Caco-2 (cell line): ENCODE results near the gene URGCP. TPM values are rescaled to one million over a fixed set of nuclear protein-coding genes. Genes with fewer than 3 reads are reported as not detected.

Source experiments
- BruUV-seq: library from RNA; stranded (reverse); fragments of 400-500 nt; replicated peaks from 2 replicates; lab custom pipeline; 2021; lab: Mats Ljungman, UMichigan
- CTCF ChIA-PET: fragments of 300-600 bp; sonication (Branson Sonifier 250); formaldehyde crosslinking; loops from one replicate; lab custom pipeline; 2022; ENCODE audit warnings: antibody characterized with exemption; lab: Charles Lee
- POLR2A ChIA-PET: fragments of 300-600 bp; sonication (Branson Sonifier 250); formaldehyde crosslinking; loops from one replicate; lab custom pipeline; 2022; ENCODE audit warnings: antibody characterized with exemption; lab: Charles Lee
- DNase-seq, 2 experiments: peaks; one replicate each; pipeline versions ENCODE4 v3.0.0 to v3.0.0-alpha.2; 2020 to 2022
- H3K27me3 ChIP-seq: replicated peaks from 2 replicates; pipeline ENCODE4 v1.6.0; 2011; ENCODE audit warnings: low read length; ENCODE audit not compliant: control insufficient read depth, insufficient read depth
- H3K36me3 ChIP-seq: 2 replicates; pipeline ENCODE4 v1.5.1; 2011; ENCODE audit warnings: low read length; ENCODE audit not compliant: control insufficient read depth, insufficient read depth
- H3K4me1 ChIP-seq: fragments of 250-450 bp; sonication (Bioruptor Pico); 2 replicates; pipeline ENCODE4 v1.5.1; 2020; ENCODE audit warnings: mild to moderate bottlenecking
- H3K4me3 ChIP-seq: 2 replicates; pipeline ENCODE4 v1.5.1; 2011; ENCODE audit warnings: low read depth, mild to moderate bottlenecking, control low read depth, low read length
- H3K9me3 ChIP-seq: fragments of 250-450 bp; sonication (Bioruptor Pico); 2 replicates; pipeline ENCODE4 v1.5.1; 2020; ENCODE audit warnings: mild to moderate bottlenecking, moderate library complexity
- H3K27ac Mint-ChIP-seq: one replicate; pipeline ENCODE4 v1.8.0; 2022; ENCODE audit warnings: mixed read lengths; ENCODE audit not compliant: unreplicated experiment
- H3K27me3 Mint-ChIP-seq: one replicate; pipeline ENCODE4 v1.8.0; 2022; ENCODE audit warnings: mixed read lengths; ENCODE audit not compliant: insufficient read depth, unreplicated experiment
- H3K36me3 Mint-ChIP-seq: one replicate; pipeline ENCODE4 v1.8.0; 2022; ENCODE audit warnings: mild to moderate bottlenecking, mixed read lengths; ENCODE audit not compliant: insufficient read depth, unreplicated experiment
- H3K4me1 Mint-ChIP-seq: one replicate; pipeline ENCODE4 v1.8.0; 2022; ENCODE audit warnings: low read depth, mixed read lengths; ENCODE audit not compliant: unreplicated experiment
- H3K4me3 Mint-ChIP-seq: one replicate; pipeline ENCODE4 v1.8.0; 2022; ENCODE audit warnings: mild to moderate bottlenecking, moderate library complexity, mixed read lengths; ENCODE audit not compliant: unreplicated experiment
- H3K9me3 Mint-ChIP-seq: one replicate; pipeline ENCODE4 v1.8.0; 2022; ENCODE audit warnings: mixed read lengths; ENCODE audit not compliant: unreplicated experiment
- intact Hi-C: fragments of 100-400 bp; cut with micrococcal nuclease; formaldehyde crosslinking; loops from one replicate; pipeline ENCODE4 v1.10.0; 2022; ENCODE audit not compliant: unreplicated experiment
- total RNA-seq: library from RNA; stranded (reverse); gene quantifications from 2 replicates; pipeline ENCODE4 v1.2.3, GENCODE V29; 2022
- TF ChIP-seq, protein P1 (sequence below), 2 experiments: fragments of 200-600 bp in 1 of 2; IDR thresholded peaks; 1 replicate in 1 of 2; 2 replicates in 1 of 2; pipeline versions ENCODE4 v1.5.1 to v1.8.0; 2011 to 2022; ENCODE audit warnings: antibody characterized with exemption in 1 of 2, control low read depth in 1 of 2, inconsistent platforms in 1 of 2, low read depth in 1 of 2, low read length in 1 of 2, mild to moderate bottlenecking in 1 of 2, moderate library complexity in 1 of 2; ENCODE audit not compliant: insufficient read depth in 1 of 2, severe bottlenecking in 1 of 2, unreplicated experiment in 1 of 2

The URGCP gene
- total RNA-seq, 1 experiment from 2014 or later = 35.2 TPM

DNA sequence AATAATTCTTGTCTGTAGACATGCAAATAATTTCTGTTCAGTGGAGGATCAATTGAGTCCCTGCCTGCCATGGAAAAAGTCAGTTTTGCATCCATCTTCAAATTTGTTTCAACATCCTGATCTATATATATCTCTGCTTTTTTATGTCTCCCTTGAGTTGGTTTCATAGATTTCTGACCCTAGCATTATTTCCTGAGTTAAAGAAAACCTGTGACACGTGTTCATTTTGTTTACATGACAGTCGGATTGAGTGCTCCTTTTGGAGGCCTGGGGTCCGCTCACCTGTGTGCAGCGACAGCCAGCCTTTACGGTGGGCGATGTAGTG lies 37.8 kb downstream of the URGCP start:
- H3K27ac Mint-ChIP-seq = peak overlapping the region; percentile 87
- no peaks in the 10 kb centered on the region for H3K36me3 ChIP-seq
- DNase-seq = no peak
- H3K36me3 Mint-ChIP-seq = peaks cover 38% of the 10 kb centered on the region
- intact Hi-C loops = loop anchor here (2.0 kb wide), 1 partner anchor 36 kb away; no protein-coding TSS in a partner anchor
- TF ChIP-seq, protein P1, sequence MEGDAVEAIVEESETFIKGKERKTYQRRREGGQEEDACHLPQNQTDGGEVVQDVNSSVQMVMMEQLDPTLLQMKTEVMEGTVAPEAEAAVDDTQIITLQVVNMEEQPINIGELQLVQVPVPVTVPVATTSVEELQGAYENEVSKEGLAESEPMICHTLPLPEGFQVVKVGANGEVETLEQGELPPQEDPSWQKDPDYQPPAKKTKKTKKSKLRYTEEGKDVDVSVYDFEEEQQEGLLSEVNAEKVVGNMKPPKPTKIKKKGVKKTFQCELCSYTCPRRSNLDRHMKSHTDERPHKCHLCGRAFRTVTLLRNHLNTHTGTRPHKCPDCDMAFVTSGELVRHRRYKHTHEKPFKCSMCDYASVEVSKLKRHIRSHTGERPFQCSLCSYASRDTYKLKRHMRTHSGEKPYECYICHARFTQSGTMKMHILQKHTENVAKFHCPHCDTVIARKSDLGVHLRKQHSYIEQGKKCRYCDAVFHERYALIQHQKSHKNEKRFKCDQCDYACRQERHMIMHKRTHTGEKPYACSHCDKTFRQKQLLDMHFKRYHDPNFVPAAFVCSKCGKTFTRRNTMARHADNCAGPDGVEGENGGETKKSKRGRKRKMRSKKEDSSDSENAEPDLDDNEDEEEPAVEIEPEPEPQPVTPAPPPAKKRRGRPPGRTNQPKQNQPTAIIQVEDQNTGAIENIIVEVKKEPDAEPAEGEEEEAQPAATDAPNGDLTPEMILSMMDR (IDR thresholded peaks at IDR 0.05; ENCODE audit: insufficient read depth in 1 of 2, low read depth in 1 of 2, low read length in 1 of 2, severe bottlenecking in 1 of 2, unreplicated experiment in 1 of 2) = no peak
- CTCF ChIA-PET = interaction anchor here (0.9 kb wide), 1 partner anchor 74 kb away, joined by 3 read pairs; no protein-coding TSS in a partner anchor
- no peaks in the 10 kb centered on the region for H3K9me3 ChIP-seq
- no peaks in the 10 kb centered on the region for H3K27me3 ChIP-seq
- peaks cover 16% of the 10 kb centered on the region for H3K4me1 Mint-ChIP-seq
- H3K4me3 Mint-ChIP-seq = peak overlapping the region; percentile 92
- no peaks in the 10 kb centered on the region for H3K27me3 Mint-ChIP-seq
- POLR2A ChIA-PET = no interaction called here
- no peaks in the 10 kb centered on the region for H3K9me3 Mint-ChIP-seq
- peak overlapping the region; percentile 97 for H3K4me3 ChIP-seq
- peaks cover 13% of the 10 kb centered on the region for H3K4me1 ChIP-seq
- BruUV-seq = TSS peak; percentile 53

DNA sequence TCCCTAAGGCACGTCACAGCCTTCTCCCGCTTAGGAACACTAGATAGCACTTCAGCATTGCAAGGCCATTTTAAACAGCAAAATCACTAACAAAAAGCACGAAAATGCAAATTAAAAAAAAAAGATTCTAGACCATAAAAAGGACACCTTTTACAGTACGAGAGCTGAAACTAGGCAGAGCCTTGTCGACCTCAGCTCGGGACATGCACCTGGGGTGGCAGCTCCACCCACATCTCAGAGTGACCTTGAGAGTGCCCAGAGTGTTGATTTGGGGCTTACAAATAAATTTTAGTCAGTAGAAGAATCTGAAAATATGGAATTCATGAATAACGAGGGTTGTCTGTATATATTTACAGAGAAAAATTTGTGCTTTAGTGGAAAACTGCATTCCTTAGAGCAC lies 38.2 kb downstream of the URGCP start:
- no peak for DNase-seq
- H3K27me3 ChIP-seq = no peaks in the 10 kb centered on the region
- no peaks in the 10 kb centered on the region for H3K27me3 Mint-ChIP-seq
- ChIA-PET CTCF (no interaction called here), POLR2A (no interaction called here)
- peaks cover 12% of the 10 kb centered on the region for H3K4me1 Mint-ChIP-seq
- peak overlapping the region; percentile 92 for H3K4me3 Mint-ChIP-seq
- H3K4me3 ChIP-seq = peak overlapping the region; percentile 97
- H3K9me3 Mint-ChIP-seq = no peaks in the 10 kb centered on the region
- H3K27ac Mint-ChIP-seq = peak overlapping the region; percentile 87
- peaks cover 35% of the 10 kb centered on the region for H3K36me3 Mint-ChIP-seq
- TF ChIP-seq, protein P1 (IDR thresholded peaks at IDR 0.05; ENCODE audit: insufficient read depth in 1 of 2, low read depth in 1 of 2, low read length in 1 of 2, severe bottlenecking in 1 of 2, unreplicated experiment in 1 of 2) = no peak
- intact Hi-C loops = loop anchor here (2.0 kb wide), 1 partner anchor 37 kb away; no protein-coding TSS in a partner anchor
- peaks cover 9% of the 10 kb centered on the region for H3K4me1 ChIP-seq
- H3K9me3 ChIP-seq = no peaks in the 10 kb centered on the region
- no peaks in the 10 kb centered on the region for H3K36me3 ChIP-seq
- no TSS peak for BruUV-seq

DNA sequence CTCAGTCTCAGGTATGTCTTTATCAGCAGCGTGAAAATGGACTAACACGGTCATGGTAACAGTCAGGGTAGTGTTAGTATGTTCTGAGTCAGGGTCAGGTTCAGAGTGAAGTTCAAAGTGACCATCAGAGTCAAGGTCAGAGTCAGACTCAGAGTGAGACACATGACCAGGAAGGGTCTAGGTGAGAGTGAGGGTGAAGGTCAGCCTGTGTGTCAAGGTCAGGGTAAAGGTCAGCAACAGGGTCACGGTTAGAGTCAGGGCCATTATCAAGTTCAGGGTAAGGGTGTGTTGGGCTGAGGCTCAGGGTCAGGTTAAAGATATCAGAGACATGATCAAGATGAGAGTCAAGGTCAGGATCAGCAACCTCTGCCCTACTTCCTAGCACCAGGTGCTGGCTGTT lies 41.1 kb downstream of the URGCP start:
- Histone ChIP-seq H3K9me3 (no peaks in the 10 kb centered on the region), H3K36me3 (no peaks in the 10 kb centered on the region), H3K4me1 (peaks cover 5% of the 10 kb centered on the region), H3K4me3 (no peak overlapping the region), H3K27me3 (no peaks in the 10 kb centered on the region)
- Mint-ChIP-seq H3K9me3 (no peaks in the 10 kb centered on the region), H3K4me1 (peaks cover 7% of the 10 kb centered on the region), H3K27ac (no peak overlapping the region), H3K27me3 (no peaks in the 10 kb centered on the region), H3K36me3 (peaks cover 31% of the 10 kb centered on the region), H3K4me3 (no peak overlapping the region)
- BruUV-seq = no TSS peak
- intact Hi-C loops = no loop called here
- POLR2A ChIA-PET = no interaction called here
- CTCF ChIA-PET = no interaction called here
- TF ChIP-seq, protein P1 (IDR thresholded peaks at IDR 0.05; ENCODE audit: insufficient read depth in 1 of 2, low read depth in 1 of 2, low read length in 1 of 2, severe bottlenecking in 1 of 2, unreplicated experiment in 1 of 2) = no peak
- DNase-seq = no peak
